Testis (tissue), 2 donors: Measurements from ENCODE around the gene GADD45G.

Experiments
- POLR2A ChIP-seq: fragments of 450-650 bp; IDR thresholded peaks from one replicate; pipeline ENCODE4 v1.6.1; 2017; ENCODE audit warnings: antibody characterized with exemption, mild to moderate bottlenecking, moderate library complexity
- TF ChIP-seq, protein P1 (sequence below), 3 experiments: fragments of 450-650 bp in 2 of 3; fragments of 200-600 bp in 1 of 3; sonication (generic) in 1 of 3; IDR thresholded peaks; one replicate each; pipeline ENCODE4 v1.5.1; 2016 to 2019; ENCODE audit warnings: antibody characterized with exemption in 3 of 3, mild to moderate bottlenecking in 2 of 3, moderate library complexity in 1 of 3

GRCh38 chr9:89608641-89609335, 4.0 kb downstream of the GADD45G start:
- TF ChIP-seq, protein P1, sequence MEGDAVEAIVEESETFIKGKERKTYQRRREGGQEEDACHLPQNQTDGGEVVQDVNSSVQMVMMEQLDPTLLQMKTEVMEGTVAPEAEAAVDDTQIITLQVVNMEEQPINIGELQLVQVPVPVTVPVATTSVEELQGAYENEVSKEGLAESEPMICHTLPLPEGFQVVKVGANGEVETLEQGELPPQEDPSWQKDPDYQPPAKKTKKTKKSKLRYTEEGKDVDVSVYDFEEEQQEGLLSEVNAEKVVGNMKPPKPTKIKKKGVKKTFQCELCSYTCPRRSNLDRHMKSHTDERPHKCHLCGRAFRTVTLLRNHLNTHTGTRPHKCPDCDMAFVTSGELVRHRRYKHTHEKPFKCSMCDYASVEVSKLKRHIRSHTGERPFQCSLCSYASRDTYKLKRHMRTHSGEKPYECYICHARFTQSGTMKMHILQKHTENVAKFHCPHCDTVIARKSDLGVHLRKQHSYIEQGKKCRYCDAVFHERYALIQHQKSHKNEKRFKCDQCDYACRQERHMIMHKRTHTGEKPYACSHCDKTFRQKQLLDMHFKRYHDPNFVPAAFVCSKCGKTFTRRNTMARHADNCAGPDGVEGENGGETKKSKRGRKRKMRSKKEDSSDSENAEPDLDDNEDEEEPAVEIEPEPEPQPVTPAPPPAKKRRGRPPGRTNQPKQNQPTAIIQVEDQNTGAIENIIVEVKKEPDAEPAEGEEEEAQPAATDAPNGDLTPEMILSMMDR (IDR thresholded peaks at IDR 0.05): no peak
- no peak for TF ChIP-seq POLR2A
